Kidney epithelial cell (primary cell): ENCODE measurements around the gene PRRX1. TPM values are rescaled to one million over a fixed set of nuclear protein-coding genes. Genes with fewer than 3 reads are reported as not detected.

Experiments
- DNase-seq: peaks from one replicate; pipeline ENCODE4 v3.0.0-alpha.2; 2010; ENCODE audit warnings: low read depth
- H3K27me3 ChIP-seq: 2 replicates; pipeline ENCODE4 v1.6.0; 2011; ENCODE audit warnings: low read length; ENCODE audit not compliant: control insufficient read depth, insufficient read depth
- H3K36me3 ChIP-seq: 2 replicates; pipeline ENCODE4 v1.5.1; 2011; ENCODE audit warnings: low read length; ENCODE audit not compliant: control insufficient read depth, insufficient read depth
- H3K4me3 ChIP-seq: 2 replicates; pipeline ENCODE4 v1.5.1; 2011; ENCODE audit warnings: low read depth, mild to moderate bottlenecking, control low read depth, low read length
- total RNA-seq: library from RNA; depleted of rRNA; stranded (reverse); fragments of >200 nt; gene quantifications from 2 replicates; pipeline ENCODE4 v1.2.3, GENCODE V29; 2015
- TF ChIP-seq, protein P1 (sequence below): IDR thresholded peaks from 2 replicates; pipeline ENCODE4 v1.5.1; 2011; ENCODE audit warnings: mild to moderate bottlenecking, moderate library complexity, low read length, control low read depth, inconsistent platforms; ENCODE audit not compliant: insufficient read depth, poor library complexity, severe bottlenecking

PRRX1 gene
- total RNA-seq, 1 donor from 2014 or later: 2.9 TPM

DNA sequence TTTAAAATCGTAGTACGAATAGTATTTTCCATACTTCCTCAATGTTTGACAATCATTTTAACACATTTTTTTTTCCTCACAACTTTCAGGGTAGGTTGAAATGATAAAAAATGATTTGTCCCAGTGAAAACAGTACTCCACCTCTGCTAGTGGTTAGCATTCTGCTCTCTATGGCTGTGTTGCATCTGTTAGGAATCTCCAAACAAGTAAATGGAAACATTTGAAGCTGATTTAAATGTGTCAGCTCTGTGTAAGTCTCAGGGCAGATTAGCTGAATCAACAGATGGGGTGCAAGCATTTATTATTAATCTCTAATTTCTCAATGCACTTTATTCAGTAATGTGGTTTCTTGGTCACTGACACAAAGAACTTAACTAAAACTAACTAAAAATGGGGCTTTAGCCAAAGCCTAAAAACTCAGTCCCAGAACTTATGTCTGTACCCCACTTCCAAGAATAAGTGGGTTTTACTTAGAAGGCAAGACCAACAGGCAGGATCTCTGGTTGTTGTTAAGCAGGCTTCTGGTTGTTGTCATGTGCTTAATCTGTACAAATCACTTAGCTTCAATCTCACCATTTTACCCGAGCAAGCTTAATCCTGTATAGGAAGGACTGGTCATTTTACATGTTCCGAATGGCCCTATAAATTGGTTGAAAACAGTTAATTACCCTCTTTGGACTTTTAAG lies 67.8 kb downstream of the PRRX1 start:
- TF ChIP-seq, protein P1, sequence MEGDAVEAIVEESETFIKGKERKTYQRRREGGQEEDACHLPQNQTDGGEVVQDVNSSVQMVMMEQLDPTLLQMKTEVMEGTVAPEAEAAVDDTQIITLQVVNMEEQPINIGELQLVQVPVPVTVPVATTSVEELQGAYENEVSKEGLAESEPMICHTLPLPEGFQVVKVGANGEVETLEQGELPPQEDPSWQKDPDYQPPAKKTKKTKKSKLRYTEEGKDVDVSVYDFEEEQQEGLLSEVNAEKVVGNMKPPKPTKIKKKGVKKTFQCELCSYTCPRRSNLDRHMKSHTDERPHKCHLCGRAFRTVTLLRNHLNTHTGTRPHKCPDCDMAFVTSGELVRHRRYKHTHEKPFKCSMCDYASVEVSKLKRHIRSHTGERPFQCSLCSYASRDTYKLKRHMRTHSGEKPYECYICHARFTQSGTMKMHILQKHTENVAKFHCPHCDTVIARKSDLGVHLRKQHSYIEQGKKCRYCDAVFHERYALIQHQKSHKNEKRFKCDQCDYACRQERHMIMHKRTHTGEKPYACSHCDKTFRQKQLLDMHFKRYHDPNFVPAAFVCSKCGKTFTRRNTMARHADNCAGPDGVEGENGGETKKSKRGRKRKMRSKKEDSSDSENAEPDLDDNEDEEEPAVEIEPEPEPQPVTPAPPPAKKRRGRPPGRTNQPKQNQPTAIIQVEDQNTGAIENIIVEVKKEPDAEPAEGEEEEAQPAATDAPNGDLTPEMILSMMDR: no peak
- DNase-seq: no peak
- Histone ChIP-seq H3K27me3 (no peaks in the 10 kb centered on the region), H3K36me3 (no peaks in the 10 kb centered on the region), H3K4me3 (no peak overlapping the region)

DNA sequence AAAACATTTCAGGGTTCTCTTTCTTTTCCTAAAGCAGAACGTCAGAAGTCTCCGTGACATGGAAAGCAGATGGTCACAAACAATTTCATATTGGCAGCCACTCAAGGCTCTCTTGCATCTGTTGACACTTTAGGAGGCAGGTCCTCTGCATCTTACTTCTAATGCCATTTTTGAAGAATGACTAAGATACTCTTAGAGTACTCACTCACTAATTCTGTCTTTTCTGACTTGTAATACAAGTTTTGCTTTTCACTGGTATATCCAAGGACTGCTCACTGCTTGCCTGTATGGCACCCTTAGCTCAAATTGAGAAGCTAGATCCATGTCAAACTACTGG lies 68.3 kb downstream of the PRRX1 start:
- no peak overlapping the region for H3K4me3 ChIP-seq
- no peak for DNase-seq
- no peaks in the 10 kb centered on the region for H3K27me3 ChIP-seq
- H3K36me3 ChIP-seq: no peaks in the 10 kb centered on the region
- TF ChIP-seq, protein P1: no peak

DNA sequence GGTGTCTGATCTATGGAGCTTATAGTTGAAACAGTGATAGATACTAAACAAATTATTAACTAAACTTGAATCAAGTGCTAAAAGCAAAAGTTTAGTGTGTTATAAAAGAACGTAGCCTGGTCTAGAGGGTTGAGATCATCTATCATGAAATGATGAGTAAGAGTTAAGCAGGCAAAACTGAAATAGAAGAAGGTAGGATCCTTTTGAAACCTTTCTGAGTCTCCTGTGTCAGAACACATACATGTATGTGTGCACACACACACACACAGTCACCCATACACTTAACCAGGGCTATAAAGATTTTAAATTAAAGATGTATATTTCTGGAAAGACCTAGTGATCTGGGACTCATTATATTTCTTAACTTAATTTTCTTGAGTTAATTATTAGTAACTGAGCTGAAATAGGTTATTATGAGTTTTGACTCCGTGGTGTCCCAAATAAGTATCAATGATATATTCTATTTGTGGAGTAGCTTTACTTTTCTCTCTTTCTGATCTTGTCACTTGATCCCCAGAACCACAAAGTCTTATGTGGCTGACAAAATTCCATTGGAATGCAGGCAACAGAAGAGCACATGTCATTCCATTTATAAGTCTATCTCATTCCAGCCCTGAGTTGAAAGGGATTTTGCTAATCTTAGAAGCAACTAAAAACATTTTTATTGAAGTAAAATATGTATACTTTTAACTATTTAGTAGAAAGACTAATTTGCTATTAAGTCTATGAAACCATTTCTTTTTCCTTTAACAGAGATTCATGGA lies 70.7 kb downstream of the PRRX1 start:
- no peak for DNase-seq

DNA sequence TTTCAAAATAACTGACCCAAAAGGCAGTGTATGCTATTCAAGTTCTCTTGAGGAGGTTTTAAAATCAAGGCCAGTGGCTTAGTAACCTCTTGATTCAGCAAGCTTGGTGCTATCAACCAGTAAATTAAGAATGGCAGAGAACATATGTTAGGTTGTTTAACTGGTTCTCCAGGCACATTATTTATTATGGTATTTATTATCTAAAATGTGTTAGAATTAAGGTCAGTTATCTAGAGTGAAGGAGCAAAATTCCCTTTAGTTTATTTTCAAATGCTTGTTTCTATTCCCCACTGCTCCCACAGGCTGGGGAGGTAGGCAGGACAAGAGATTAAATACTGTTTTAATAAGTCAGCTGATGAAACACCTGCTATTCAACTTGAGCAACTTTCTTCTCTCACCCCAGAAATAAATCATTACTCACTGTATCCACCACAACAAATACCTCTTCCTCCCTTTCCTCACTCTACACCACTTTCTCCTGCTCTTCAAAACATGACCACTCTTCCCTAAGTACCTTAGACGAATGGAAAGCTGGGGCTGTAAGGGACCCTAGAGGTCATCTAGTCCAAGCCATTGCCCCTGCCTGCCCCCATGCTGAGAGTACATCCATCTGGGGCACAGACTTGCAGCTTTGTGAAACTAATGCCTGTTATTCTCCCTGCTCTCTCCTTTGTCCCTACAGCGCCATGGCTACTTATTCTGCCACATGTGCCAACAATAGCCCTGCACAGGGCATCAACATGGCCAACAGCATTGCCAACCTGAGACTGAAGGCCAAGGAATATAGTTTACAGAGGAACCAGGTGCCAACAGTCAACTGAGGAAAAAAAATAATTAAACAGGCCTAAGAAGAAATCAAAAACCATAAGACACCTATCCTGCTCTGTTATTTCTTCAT lies 71.7 kb downstream of the PRRX1 start:
- Histone ChIP-seq H3K4me3 (no peak overlapping the region), H3K27me3 (no peaks in the 10 kb centered on the region), H3K36me3 (no peaks in the 10 kb centered on the region)
- TF ChIP-seq, protein P1: no peak
- DNase-seq: no peak

More for the DNA sequence above, 70.7 kb downstream of the PRRX1 start:
- Histone ChIP-seq H3K4me3 (no peak overlapping the region), H3K27me3 (no peaks in the 10 kb centered on the region), H3K36me3 (no peaks in the 10 kb centered on the region)
- TF ChIP-seq, protein P1: no peak

DNA sequence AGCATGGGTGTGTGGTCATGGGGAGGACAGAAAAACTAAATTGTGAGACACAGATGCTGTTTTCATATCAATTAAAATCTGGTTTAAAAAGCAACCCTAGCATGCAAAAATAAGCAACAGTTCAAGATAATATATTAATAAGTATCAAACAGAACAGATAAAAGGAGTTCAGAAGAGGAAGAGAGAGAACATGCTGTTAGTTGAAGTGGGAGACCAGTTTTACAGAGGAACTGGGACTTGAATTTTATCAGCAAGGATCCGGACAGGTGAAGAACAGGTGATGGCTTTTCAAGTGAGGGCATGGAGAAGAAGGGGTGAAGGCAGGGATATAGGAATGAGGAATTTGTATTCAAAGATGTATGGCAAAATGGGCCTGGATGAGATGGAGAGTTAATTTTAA lies 75.9 kb downstream of the PRRX1 start:
- Histone ChIP-seq H3K27me3 (no peaks in the 10 kb centered on the region), H3K4me3 (no peak overlapping the region), H3K36me3 (no peaks in the 10 kb centered on the region)
- TF ChIP-seq, protein P1: no peak
- DNase-seq: no peak
